MCF 10A (cell line): ENCODE measurements around the gene SLFN12. TPM values are rescaled to one million over a fixed set of nuclear protein-coding genes. Genes with fewer than 3 reads are reported as not detected.

ENCODE experiments used
- BruUV-seq: library from RNA; stranded (reverse); fragments of 400-500 nt; replicated peaks from 2 replicates; lab custom pipeline; 2021; lab: Mats Ljungman, UMichigan
- CTCF ChIA-PET: fragments of 300-600 bp; sonication (Branson Sonifier 250); formaldehyde crosslinking; extraction: SDS; loops from one replicate; lab custom pipeline; 2021; ENCODE audit warnings: antibody characterized with exemption, inconsistent platforms; lab: Yijun Ruan, JAX
- POLR2A ChIA-PET: fragments of 300-600, 350-650 bp; sonication (Branson Sonifier 250); formaldehyde crosslinking; extraction: SDS; loops from one replicate; lab custom pipeline; 2020; ENCODE audit warnings: antibody characterized with exemption, inconsistent platforms; lab: Yijun Ruan, JAX
- DNase-seq: peaks from one replicate; pipeline ENCODE4 v3.0.0-alpha.2; 2018; ENCODE audit not compliant: unreplicated experiment
- H3K27ac Mint-ChIP-seq: one replicate; pipeline ENCODE4 v1.8.0; 2022; ENCODE audit warnings: mild to moderate bottlenecking, low read depth, mixed read lengths; ENCODE audit not compliant: unreplicated experiment
- H3K27me3 Mint-ChIP-seq: one replicate; pipeline ENCODE4 v1.8.0; 2022; ENCODE audit warnings: mixed read lengths; ENCODE audit not compliant: insufficient read depth, unreplicated experiment
- H3K36me3 Mint-ChIP-seq: one replicate; pipeline ENCODE4 v1.8.0; 2022; ENCODE audit warnings: mild to moderate bottlenecking, moderate library complexity, mixed read lengths; ENCODE audit not compliant: insufficient read depth, unreplicated experiment
- H3K4me1 Mint-ChIP-seq: one replicate; pipeline ENCODE4 v1.8.0; 2022; ENCODE audit warnings: mixed read lengths; ENCODE audit not compliant: insufficient read depth, unreplicated experiment
- H3K4me3 Mint-ChIP-seq: one replicate; pipeline ENCODE4 v1.8.0; 2022; ENCODE audit warnings: mild to moderate bottlenecking, moderate library complexity, mixed read lengths; ENCODE audit not compliant: unreplicated experiment
- H3K9me3 Mint-ChIP-seq: one replicate; pipeline ENCODE4 v1.8.0; 2022; ENCODE audit warnings: mixed read lengths; ENCODE audit not compliant: unreplicated experiment
- CTCF ChIP-seq: fragments of 200-600 bp; IDR thresholded peaks from one replicate; pipeline ENCODE4 v1.8.0; 2022; ENCODE audit warnings: antibody characterized with exemption, mild to moderate bottlenecking; ENCODE audit not compliant: unreplicated experiment
- intact Hi-C: fragments of 100-400 bp; cut with micrococcal nuclease; formaldehyde crosslinking; loops from 2 replicates; pipeline ENCODE4 v1.14.1; 2022
- total RNA-seq: library from RNA; stranded (reverse); gene quantifications from 2 replicates; pipeline ENCODE4 v1.2.3, GENCODE V29; 2022

Gene SLFN12
- total RNA-seq, 1 experiment from 2014 or later: 8.0 TPM

- POLR2A ChIA-PET: no interaction called here
- intact Hi-C loops: no loop called here
- no peaks in the 10 kb centered on the region for H3K36me3 Mint-ChIP-seq
- no peak for TF ChIP-seq CTCF
- no peak within 1 kb of the TSS for H3K27ac Mint-ChIP-seq
- no TSS peak for BruUV-seq
- DNase-seq: no peak
- H3K4me3 Mint-ChIP-seq: peak within 1 kb of the TSS; percentile 58
- no peaks in the 10 kb centered on the region for H3K9me3 Mint-ChIP-seq
- H3K27me3 Mint-ChIP-seq: peaks cover 77% of the 10 kb centered on the region
- CTCF ChIA-PET: no interaction called here
- no peaks in the 10 kb centered on the region for H3K4me1 Mint-ChIP-seq
Measured at GRCh38 chr17:35373534-35373983, 58.7 kb downstream of the SLFN12 start, which contains the start of gene SLFN11. Gene SLFN11, minus strand, starts transcription at chr17:35373621. Its CDS starts 9,814 bp downstream, at chr17:35363807.

- Mint-ChIP-seq H3K4me3 (no peak overlapping the region), H3K36me3 (no peaks in the 10 kb centered on the region), H3K27ac (no peak overlapping the region), H3K9me3 (no peaks in the 10 kb centered on the region), H3K27me3 (peaks cover 83% of the 10 kb centered on the region), H3K4me1 (no peaks in the 10 kb centered on the region)
- DNase-seq: no peak
- no peak for TF ChIP-seq CTCF
- ChIA-PET CTCF (no interaction called here), POLR2A (no interaction called here)
- intact Hi-C loops: no loop called here
- no TSS peak for BruUV-seq
Measured at GRCh38 chr17:35372846-35373533, 59.3 kb downstream of the SLFN12 start.

- ChIA-PET POLR2A (no interaction called here), CTCF (no interaction called here)
- Mint-ChIP-seq H3K27ac (no peak overlapping the region), H3K4me3 (no peak overlapping the region), H3K4me1 (no peaks in the 10 kb centered on the region), H3K27me3 (peaks cover 87% of the 10 kb centered on the region), H3K36me3 (no peaks in the 10 kb centered on the region), H3K9me3 (no peaks in the 10 kb centered on the region)
- DNase-seq: no peak
- TF ChIP-seq CTCF: no peak
- intact Hi-C loops: no loop called here
- no TSS peak for BruUV-seq
Measured at GRCh38 chr17:35371934-35372333, 60.4 kb downstream of the SLFN12 start.

- H3K4me3 Mint-ChIP-seq: no peak overlapping the region
- H3K27me3 Mint-ChIP-seq: peaks cover 95% of the 10 kb centered on the region
- H3K9me3 Mint-ChIP-seq: no peaks in the 10 kb centered on the region
- no peaks in the 10 kb centered on the region for H3K36me3 Mint-ChIP-seq
- no peak for DNase-seq
- CTCF ChIA-PET: no interaction called here
- no peak for TF ChIP-seq CTCF
- BruUV-seq: no TSS peak
- intact Hi-C loops: no loop called here
- POLR2A ChIA-PET: interaction anchor here (1.2 kb wide), 1 partner anchor 53 kb away, joined by 3 read pairs; no protein-coding TSS in a partner anchor
- no peaks in the 10 kb centered on the region for H3K4me1 Mint-ChIP-seq
- no peak overlapping the region for H3K27ac Mint-ChIP-seq
Measured at GRCh38 chr17:35368081-35368830, 64.0 kb downstream of the SLFN12 start.
